ENCODE measurements around the gene RPP21. TPM values are rescaled to one million over a fixed set of nuclear protein-coding genes. Genes with fewer than 3 reads are reported as not detected.

RPP21 gene
- total and polyA plus RNA-seq, 10 of the 15 experiments (the other 5 are each of a cell fraction or from before 2014, with no cell fraction given) = 14.3 to 94.6 (median 42.1) TPM

DNA sequence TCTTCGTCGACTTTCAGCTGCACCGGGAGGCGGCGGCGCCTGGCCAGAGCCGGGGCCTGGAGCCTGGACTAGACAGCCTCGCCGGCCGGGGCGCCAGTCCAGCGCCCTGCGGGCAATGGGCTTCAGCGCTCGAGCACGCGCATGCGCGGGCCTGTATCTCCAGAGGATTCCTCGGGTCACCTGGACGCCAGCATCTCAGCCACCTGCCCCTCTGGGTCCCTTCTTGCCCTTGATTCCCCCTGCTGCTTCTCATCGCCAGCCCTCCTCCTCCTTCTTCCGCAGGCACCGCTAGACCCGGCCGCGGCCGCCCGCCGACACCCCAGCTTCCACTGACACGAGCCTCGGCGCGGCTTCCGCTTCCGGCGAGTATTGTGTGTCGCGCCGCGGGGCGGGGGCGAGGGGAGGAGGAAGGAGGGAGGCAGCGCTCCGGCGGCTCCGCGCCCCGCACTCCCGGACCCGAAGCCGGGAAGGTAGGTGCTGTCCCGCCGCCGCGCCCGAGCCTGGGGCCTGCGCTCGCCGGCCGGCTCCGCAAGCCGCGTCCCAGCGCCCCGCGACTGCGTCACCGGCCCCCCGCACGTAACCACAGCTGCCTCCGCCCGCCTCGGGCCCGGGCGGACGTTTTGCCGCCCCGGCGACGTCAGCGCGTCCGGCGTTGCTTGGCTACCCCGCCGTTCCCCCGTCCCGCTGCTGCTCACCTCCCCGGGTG, 18.3 kb upstream of the RPP21 start, which contains the start of gene TRIM39 (continued):
- TF ChIP-seq NFXL1 (IDR thresholded peaks at IDR 0.05; ENCODE audit: borderline replicate concordance) (peak; percentile 88; the same call in 1 of the 2 replicates), SREBF1 (IDR thresholded peaks at IDR 0.05; ENCODE audit: low read length) (no peak), RELA (IDR thresholded peaks at IDR 0.05; ENCODE audit: borderline replicate concordance, partially characterized antibody) (no peak), POLR2AphosphoS2 (IDR thresholded peaks at IDR 0.05; ENCODE audit: low read depth, low read length) (peak; percentile 66; the same call in 1 of the 2 replicates), ZNF274 (IDR thresholded peaks at IDR 0.05; ENCODE audit: insufficient read depth, insufficient read length) (no peak), RUNX3 (IDR thresholded peaks at IDR 0.05; ENCODE audit: low read length) (peak; percentile 31; the same call in 1 of the 2 replicates), YBX1 (IDR thresholded peaks at IDR 0.05) (no peak), MEF2A (IDR thresholded peaks at IDR 0.05; ENCODE audit: insufficient read depth, low read depth, low read length) (no peak), MXI1 (IDR thresholded peaks at IDR 0.05; ENCODE audit: low read depth, low read length) (peak; percentile 81), TBL1XR1 (IDR thresholded peaks at IDR 0.05; ENCODE audit: low read depth, low read length) (no peak), MTA2 (IDR thresholded peaks at IDR 0.05; ENCODE audit: low read depth) (no peak), CHD4 (IDR thresholded peaks at IDR 0.05) (no peak), RAD51 (IDR thresholded peaks at IDR 0.05) (no peak), YY1 (IDR thresholded peaks at IDR 0.05; ENCODE audit: low read depth, low read length) (peak; percentile 4; the same call in 1 of the 2 replicates), HDGF (IDR thresholded peaks at IDR 0.05) (no peak), EP300 (IDR thresholded peaks at IDR 0.05; ENCODE audit: borderline replicate concordance in 1 of 2, control insufficient read depth in 1 of 2, low read depth in 2 of 2, low read length in 2 of 2) (no peak), ZNF217 (IDR thresholded peaks at IDR 0.05) (peak; percentile 82; the same call in 1 of the 2 replicates), RCOR1 (conservative IDR thresholded peaks at IDR 0.05; ENCODE audit: low read depth, low read length) (no peak), HDAC6 (IDR thresholded peaks at IDR 0.05; ENCODE audit: unreplicated experiment) (no peak), FOS (IDR thresholded peaks at IDR 0.05; ENCODE audit: borderline replicate concordance, extremely low read depth, insufficient read length) (no peak), TCF7 (IDR thresholded peaks at IDR 0.05; ENCODE audit: borderline replicate concordance) (no peak), ZZZ3 (IDR thresholded peaks at IDR 0.05; ENCODE audit: control insufficient read depth, insufficient read length, low read depth) (no peak), FOXK2 (IDR thresholded peaks at IDR 0.05) (0 out of 2 replicates have a peak, but pooled peaks have one; percentile 9), ZNF24 (IDR thresholded peaks at IDR 0.05) (peak; percentile 59; the same call in 1 of the 2 replicates)
- TF ChIP-seq, protein P1, sequence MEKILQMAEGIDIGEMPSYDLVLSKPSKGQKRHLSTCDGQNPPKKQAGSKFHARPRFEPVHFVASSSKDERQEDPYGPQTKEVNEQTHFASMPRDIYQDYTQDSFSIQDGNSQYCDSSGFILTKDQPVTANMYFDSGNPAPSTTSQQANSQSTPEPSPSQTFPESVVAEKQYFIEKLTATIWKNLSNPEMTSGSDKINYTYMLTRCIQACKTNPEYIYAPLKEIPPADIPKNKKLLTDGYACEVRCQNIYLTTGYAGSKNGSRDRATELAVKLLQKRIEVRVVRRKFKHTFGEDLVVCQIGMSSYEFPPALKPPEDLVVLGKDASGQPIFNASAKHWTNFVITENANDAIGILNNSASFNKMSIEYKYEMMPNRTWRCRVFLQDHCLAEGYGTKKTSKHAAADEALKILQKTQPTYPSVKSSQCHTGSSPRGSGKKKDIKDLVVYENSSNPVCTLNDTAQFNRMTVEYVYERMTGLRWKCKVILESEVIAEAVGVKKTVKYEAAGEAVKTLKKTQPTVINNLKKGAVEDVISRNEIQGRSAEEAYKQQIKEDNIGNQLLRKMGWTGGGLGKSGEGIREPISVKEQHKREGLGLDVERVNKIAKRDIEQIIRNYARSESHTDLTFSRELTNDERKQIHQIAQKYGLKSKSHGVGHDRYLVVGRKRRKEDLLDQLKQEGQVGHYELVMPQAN (conservative IDR thresholded peaks at IDR 0.05) = peak; percentile 94
- TF ChIP-seq, protein P2, sequence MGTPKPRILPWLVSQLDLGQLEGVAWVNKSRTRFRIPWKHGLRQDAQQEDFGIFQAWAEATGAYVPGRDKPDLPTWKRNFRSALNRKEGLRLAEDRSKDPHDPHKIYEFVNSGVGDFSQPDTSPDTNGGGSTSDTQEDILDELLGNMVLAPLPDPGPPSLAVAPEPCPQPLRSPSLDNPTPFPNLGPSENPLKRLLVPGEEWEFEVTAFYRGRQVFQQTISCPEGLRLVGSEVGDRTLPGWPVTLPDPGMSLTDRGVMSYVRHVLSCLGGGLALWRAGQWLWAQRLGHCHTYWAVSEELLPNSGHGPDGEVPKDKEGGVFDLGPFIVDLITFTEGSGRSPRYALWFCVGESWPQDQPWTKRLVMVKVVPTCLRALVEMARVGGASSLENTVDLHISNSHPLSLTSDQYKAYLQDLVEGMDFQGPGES (IDR thresholded peaks at IDR 0.05) = no peak
- TF ChIP-seq, protein P3, sequence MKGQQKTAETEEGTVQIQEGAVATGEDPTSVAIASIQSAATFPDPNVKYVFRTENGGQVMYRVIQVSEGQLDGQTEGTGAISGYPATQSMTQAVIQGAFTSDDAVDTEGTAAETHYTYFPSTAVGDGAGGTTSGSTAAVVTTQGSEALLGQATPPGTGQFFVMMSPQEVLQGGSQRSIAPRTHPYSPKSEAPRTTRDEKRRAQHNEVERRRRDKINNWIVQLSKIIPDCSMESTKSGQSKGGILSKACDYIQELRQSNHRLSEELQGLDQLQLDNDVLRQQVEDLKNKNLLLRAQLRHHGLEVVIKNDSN (IDR thresholded peaks at IDR 0.05; ENCODE audit: borderline replicate concordance, extremely low read length, insufficient read depth, low read depth, low read length) = no peak
- TF ChIP-seq, protein P4, sequence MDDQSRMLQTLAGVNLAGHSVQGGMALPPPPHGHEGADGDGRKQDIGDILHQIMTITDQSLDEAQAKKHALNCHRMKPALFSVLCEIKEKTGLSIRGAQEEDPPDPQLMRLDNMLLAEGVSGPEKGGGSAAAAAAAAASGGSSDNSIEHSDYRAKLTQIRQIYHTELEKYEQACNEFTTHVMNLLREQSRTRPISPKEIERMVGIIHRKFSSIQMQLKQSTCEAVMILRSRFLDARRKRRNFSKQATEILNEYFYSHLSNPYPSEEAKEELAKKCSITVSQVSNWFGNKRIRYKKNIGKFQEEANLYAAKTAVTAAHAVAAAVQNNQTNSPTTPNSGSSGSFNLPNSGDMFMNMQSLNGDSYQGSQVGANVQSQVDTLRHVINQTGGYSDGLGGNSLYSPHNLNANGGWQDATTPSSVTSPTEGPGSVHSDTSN (IDR thresholded peaks at IDR 0.05; ENCODE audit: insufficient replicate concordance, low read depth, low read length) = no peak
